H1 (cell line): Measurements from ENCODE around the gene SLCO4A1. TPM values are rescaled to one million over a fixed set of nuclear protein-coding genes. Genes with fewer than 3 reads are reported as not detected.

Experiments
- CTCF ChIA-PET: fragments of 300-600 bp; sonication (Branson Sonifier 250); formaldehyde crosslinking; loops from one replicate; lab custom pipeline; 2021; ENCODE audit not compliant: partially characterized antibody; lab: Charles Lee
- POLR2A ChIA-PET: fragments of 300-600 bp; sonication (Branson Sonifier 250); formaldehyde crosslinking; loops from one replicate; lab custom pipeline; 2021; ENCODE audit warnings: inconsistent platforms; ENCODE audit not compliant: partially characterized antibody; lab: Charles Lee
- DNase-seq, 2 experiments: peaks; one replicate each; pipeline versions ENCODE4 v3.0.0 to v3.0.0-alpha.2; 2010 to 2022; ENCODE audit warnings: low spot score in 2 of 2, low read depth in 1 of 2, mixed read lengths in 1 of 2
- FAIRE-seq: peaks from 2 replicates; lab custom pipeline; 2011; peaks lifted over from hg19 to GRCh38; lab: Jason Lieb, UNC
- H2AFZ ChIP-seq: 2 replicates; pipeline ENCODE4 v1.8.1; 2012; ENCODE audit warnings: low read length, inconsistent platforms
- H2AK5ac ChIP-seq: 2 replicates; pipeline ENCODE4 v1.6.1; 2013; ENCODE audit warnings: low read depth, low read length
- H2BK120ac ChIP-seq: replicated peaks from 2 replicates; pipeline ENCODE3; 2013; ENCODE audit warnings: low read depth, low read length, inconsistent platforms
- H2BK12ac ChIP-seq: 2 replicates; pipeline ENCODE4 v1.6.1; 2013; ENCODE audit warnings: low read depth, low read length
- H2BK15ac ChIP-seq: 2 replicates; pipeline ENCODE4 v1.6.1; 2013; ENCODE audit warnings: low read length
- H2BK20ac ChIP-seq: 2 replicates; pipeline ENCODE4 v1.6.1; 2013; ENCODE audit warnings: low read length
- H2BK5ac ChIP-seq: 2 replicates; pipeline ENCODE4 v1.6.1; 2013; ENCODE audit warnings: low read depth, low read length
- H3K14ac ChIP-seq: 2 replicates; pipeline ENCODE4 v1.6.1; 2013; ENCODE audit warnings: inconsistent platforms; ENCODE audit not compliant: insufficient read length
- H3K18ac ChIP-seq: 2 replicates; pipeline ENCODE4 v1.6.1; 2013; ENCODE audit warnings: low read length; ENCODE audit errors: extremely low read depth
- H3K23ac ChIP-seq: 2 replicates; pipeline ENCODE4 v1.6.1; 2013; ENCODE audit warnings: inconsistent platforms; ENCODE audit not compliant: insufficient read length
- H3K23me2 ChIP-seq: 2 replicates; pipeline ENCODE4 v1.6.1; 2013; ENCODE audit warnings: low read depth, low read length
- H3K27ac ChIP-seq: 2 replicates; pipeline ENCODE4 v1.6.1; 2011; ENCODE audit warnings: low read depth, low read length, inconsistent platforms
- H3K27me3 ChIP-seq, 4 experiments: replicated peaks in 1 of 4; 1 replicate in 1 of 4; 2 replicates in 3 of 4; pipeline versions ENCODE4 v1.6.1 to v1.8.1; 2011 to 2013; ENCODE audit warnings: low read length in 3 of 4, mild to moderate bottlenecking in 3 of 4, inconsistent platforms in 2 of 4, mixed read lengths in 2 of 4, moderate library complexity in 1 of 4; ENCODE audit not compliant: control insufficient read depth in 3 of 4, insufficient read depth in 3 of 4; ENCODE audit errors: extremely low read depth in 1 of 4
- H3K36me3 ChIP-seq, 4 experiments: 2 replicates each; pipeline versions ENCODE4 v1.6.1 to v1.8.1; 2011 to 2013; ENCODE audit warnings: mild to moderate bottlenecking in 4 of 4, low read length in 3 of 4, moderate library complexity in 2 of 4, control low read depth in 1 of 4, inconsistent platforms in 1 of 4; ENCODE audit not compliant: insufficient read depth in 4 of 4, control insufficient read depth in 2 of 4
- H3K4ac ChIP-seq: replicated peaks from 2 replicates; pipeline ENCODE3; 2013; ENCODE audit warnings: low read length, low read depth, mixed read lengths, inconsistent platforms; ENCODE audit not compliant: insufficient read length
- H3K4me1 ChIP-seq, 4 experiments: replicated peaks in 1 of 4; 1 replicate in 1 of 4; 2 replicates in 3 of 4; pipeline versions ENCODE4 v1.6.1 to v1.8.1; 2011 to 2013; ENCODE audit warnings: low read length in 3 of 4, inconsistent platforms in 2 of 4, mixed read lengths in 1 of 4; ENCODE audit not compliant: insufficient read depth in 4 of 4, control insufficient read depth in 3 of 4
- H3K4me2 ChIP-seq, 2 experiments: 2 replicates each; pipeline versions ENCODE4 v1.6.1 to v1.8.1; 2011 to 2013; ENCODE audit warnings: low read depth in 2 of 2, low read length in 2 of 2, control low read depth in 1 of 2, inconsistent platforms in 1 of 2, mild to moderate bottlenecking in 1 of 2; ENCODE audit not compliant: insufficient read depth in 1 of 2
- H3K4me3 ChIP-seq, 4 experiments: fragments of 200-600, 300-600 bp in 1 of 4; sonication (generic), shearing (Covaris generic), sonication (Bioruptor Twin) in 1 of 4; 2 replicates each; pipeline versions ENCODE4 v1.5.1 to v1.8.1; 2011 to 2016; ENCODE audit warnings: low read length in 4 of 4, low read depth in 3 of 4, control low read depth in 2 of 4, inconsistent platforms in 2 of 4, mild to moderate bottlenecking in 2 of 4, mixed read lengths in 1 of 4, moderate library complexity in 1 of 4; ENCODE audit not compliant: insufficient read depth in 2 of 4; ENCODE audit errors: extremely low read depth in 1 of 4
- H3K56ac ChIP-seq: replicated peaks from 2 replicates; pipeline ENCODE3; 2013; ENCODE audit warnings: low read depth, mild to moderate bottlenecking, mixed read lengths, low read length, inconsistent platforms; ENCODE audit not compliant: insufficient read length
- H3K79me1 ChIP-seq: 2 replicates; pipeline ENCODE4 v1.6.1; 2013; ENCODE audit warnings: low read depth, low read length, control low read depth
- H3K79me2 ChIP-seq, 2 experiments: 2 replicates each; pipeline versions ENCODE4 v1.6.1 to v1.8.1; 2012 to 2013; ENCODE audit warnings: low read length in 2 of 2, mild to moderate bottlenecking in 2 of 2, inconsistent platforms in 1 of 2; ENCODE audit not compliant: insufficient read depth in 2 of 2, control insufficient read depth in 1 of 2
- H3K9ac ChIP-seq, 4 experiments: replicated peaks in 1 of 4; 1 replicate in 1 of 4; 2 replicates in 3 of 4; pipeline versions ENCODE4 v1.6.1 to v1.8.1; 2011 to 2013; ENCODE audit warnings: low read depth in 3 of 4, low read length in 3 of 4, control low read depth in 2 of 4, mild to moderate bottlenecking in 2 of 4, moderate library complexity in 2 of 4, inconsistent platforms in 1 of 4; ENCODE audit errors: extremely low read depth in 1 of 4
- H3K9me3 ChIP-seq, 2 experiments: 2 replicates each; pipeline versions ENCODE4 v1.6.1 to v1.8.1; 2012 to 2013; ENCODE audit warnings: mild to moderate bottlenecking in 2 of 2, moderate library complexity in 2 of 2, control low read depth in 1 of 2, inconsistent platforms in 1 of 2, low read depth in 1 of 2, low read length in 1 of 2, mixed read lengths in 1 of 2; ENCODE audit not compliant: insufficient read depth in 2 of 2
- H4K20me1 ChIP-seq, 2 experiments: replicated peaks in 1 of 2; 2 replicates each; pipeline versions ENCODE3 to v1.8.1; 2011 to 2013; ENCODE audit warnings: inconsistent platforms in 2 of 2, low read length in 2 of 2, mild to moderate bottlenecking in 1 of 2; ENCODE audit not compliant: insufficient read depth in 2 of 2, control insufficient read depth in 1 of 2
- H4K5ac ChIP-seq: 2 replicates; pipeline ENCODE4 v1.6.1; 2013; ENCODE audit warnings: low read length, low read depth, mixed read lengths, inconsistent platforms; ENCODE audit not compliant: insufficient read length
- H4K8ac ChIP-seq: 2 replicates; pipeline ENCODE4 v1.8.0; 2013; ENCODE audit warnings: mild to moderate bottlenecking, moderate library complexity, low read length, inconsistent platforms; ENCODE audit not compliant: insufficient read depth; ENCODE audit errors: extremely low read depth
- H4K91ac ChIP-seq: replicated peaks from 2 replicates; pipeline ENCODE3; 2013; ENCODE audit warnings: low read length, mixed read lengths, inconsistent platforms; ENCODE audit not compliant: insufficient read length
- ATF3 ChIP-seq: IDR thresholded peaks from 2 replicates; pipeline ENCODE4 v1.6.1; 2011; ENCODE audit warnings: low read depth, mild to moderate bottlenecking, low read length; ENCODE audit not compliant: insufficient read depth
- BCL11A ChIP-seq, 2 experiments: IDR thresholded peaks; one replicate each; pipeline ENCODE4 v1.6.1; 2011; ENCODE audit warnings: low read depth in 2 of 2, low read length in 2 of 2, mild to moderate bottlenecking in 2 of 2
- CHD2 ChIP-seq: IDR thresholded peaks from 2 replicates; pipeline ENCODE4 v1.6.1; 2012; ENCODE audit warnings: low read length, improper control_type of control experiment
- CREB1 ChIP-seq: IDR thresholded peaks from 2 replicates; pipeline ENCODE4 v1.6.1; 2012; ENCODE audit warnings: inconsistent platforms
- CTCF ChIP-seq, 3 experiments: IDR thresholded peaks; 1 replicate in 2 of 3; 2 replicates in 1 of 3; pipeline versions ENCODE4 v1.5.1 to v1.6.1; 2011; ENCODE audit warnings: low read length in 3 of 3, mild to moderate bottlenecking in 3 of 3, inconsistent platforms in 2 of 3, low read depth in 1 of 3, moderate library complexity in 1 of 3; ENCODE audit not compliant: insufficient read depth in 1 of 3; ENCODE audit errors: control extremely low read depth in 1 of 3
- HDAC2 ChIP-seq, 2 experiments: fragments of 300-600 bp in 1 of 2; sonication (generic) in 1 of 2; IDR thresholded peaks; 2 replicates each; pipeline ENCODE4 v1.6.1; 2011 to 2012; ENCODE audit warnings: low read depth in 2 of 2, low read length in 2 of 2, mild to moderate bottlenecking in 2 of 2, moderate library complexity in 2 of 2, borderline replicate concordance in 1 of 2, inconsistent platforms in 1 of 2
- KDM4A ChIP-seq: IDR thresholded peaks from one replicate; pipeline ENCODE4 v1.7.1; 2012; ENCODE audit warnings: low read depth, mild to moderate bottlenecking, moderate library complexity, low read length, inconsistent platforms; ENCODE audit not compliant: severe bottlenecking
- RXRA ChIP-seq: IDR thresholded peaks from 2 replicates; pipeline ENCODE4 v1.6.1; 2011; ENCODE audit warnings: low read depth, mild to moderate bottlenecking, low read length, moderate library complexity; ENCODE audit not compliant: insufficient read depth
- SIX5 ChIP-seq: IDR thresholded peaks from 2 replicates; pipeline ENCODE4 v1.6.1; 2011; ENCODE audit warnings: mild to moderate bottlenecking, low read depth, low read length
- SP1 ChIP-seq: IDR thresholded peaks from 2 replicates; pipeline ENCODE4 v1.6.1; 2011; ENCODE audit warnings: low read depth, low read length
- TCF12 ChIP-seq: IDR thresholded peaks from 2 replicates; pipeline ENCODE4 v1.6.1; 2011; ENCODE audit warnings: low read depth, mild to moderate bottlenecking, low read length
- WGBS, 2 experiments: shearing (Covaris generic) in 1 of 2; methylation state at CpG; one replicate each; pipeline versions ENCODE4 v1.1.6 to v1.1.7; 2013 to 2015; ENCODE audit warnings: low lambda C conversion rate in 2 of 2, mixed read lengths in 2 of 2, inconsistent platforms in 1 of 2, low coverage in 1 of 2, missing lambda C conversion rate in 1 of 2; ENCODE audit not compliant: insufficient replicate concordance in 2 of 2, insufficient coverage in 1 of 2, insufficient read length in 1 of 2; ENCODE audit errors: extremely low coverage in 1 of 2, missing lambda C conversion rate in 1 of 2; 5-methylcytosine and 5-hydroxymethylcytosine counted together
- polyA plus RNA-seq, 7 experiments: library from polyadenylated mRNA; depleted of rRNA in 3 of 7; stranded (reverse) in 5 of 7; unstranded in 2 of 7; fragments of >200 nt in 5 of 7; fragments of 200-250 nt in 2 of 7; gene quantifications; 1 replicate in 5 of 7; 2 replicates in 1 of 7; 4 replicates in 1 of 7; pipeline versions ENCODE4 v1.2.1 to v1.2.3, GENCODE V29; 2011 to 2013; ENCODE audit warnings: missing spikeins in 2 of 7, mixed read lengths in 2 of 7
- total RNA-seq: library from RNA; stranded (reverse); fragmentation: NEBNext Ultra II Directional; extraction: Animal tissue kit (Norgen Biotek cat#: 25700); gene quantifications from 2 replicates; pipeline ENCODE4 v1.2.1, GENCODE V29; 2021

SLCO4A1 gene
- total and polyA plus RNA-seq, 2 of the 8 experiments (the other 6 are each of a cell fraction or from before 2014, with no cell fraction given), result 10.5 to 18.5 TPM

GRCh38 chr20:62669249-62669648, 26.9 kb downstream of the SLCO4A1 start:
- no peaks in the 10 kb centered on the region for H3K79me1 ChIP-seq
- H2BK12ac ChIP-seq, result no peak overlapping the region
- ChIA-PET CTCF (interaction anchor here (0.8 to 2.4 kb wide), 11 partner anchors 9 to 258 kb away, joined by 3 to 34 read pairs (median 4); no protein-coding TSS in a partner anchor), POLR2A (interaction anchor here (1.2 kb wide), 1 partner anchor 123 kb away, joined by 5 read pairs; no protein-coding TSS in a partner anchor)
- no peak overlapping the region for H3K4ac ChIP-seq
- H3K4me2 ChIP-seq, result no peak overlapping the region
- peaks cover 0 to 2% (median 0%) of the 10 kb centered on the region in 4 experiments; a peak in 1 of 8 replicates for H3K36me3 ChIP-seq
- no peak overlapping the region for H2BK5ac ChIP-seq
- no peak overlapping the region for H3K4me3 ChIP-seq
- no peak overlapping the region for H3K27ac ChIP-seq
- no peak overlapping the region for H3K23ac ChIP-seq
- no peaks in the 10 kb centered on the region for H3K4me1 ChIP-seq
- no peaks in the 10 kb centered on the region; a peak in 1 of 7 replicates for H3K27me3 ChIP-seq
- H2AFZ ChIP-seq, result no peak overlapping the region
- no peaks in the 10 kb centered on the region for H3K79me2 ChIP-seq
- DNase-seq, result no peak
- no peaks in the 10 kb centered on the region for H3K9me3 ChIP-seq
- H2BK15ac ChIP-seq, result no peak overlapping the region
- H2BK20ac ChIP-seq, result no peak overlapping the region
- peaks cover 2 to 5% of the 10 kb centered on the region in 2 experiments for H4K20me1 ChIP-seq
- H3K9ac ChIP-seq, result no peak overlapping the region; a peak in 1 of 7 replicates
- no peak overlapping the region for H3K18ac ChIP-seq
- no peak overlapping the region for H4K91ac ChIP-seq
- no peak for FAIRE-seq
- no peaks in the 10 kb centered on the region for H3K23me2 ChIP-seq
- no peak overlapping the region for H3K56ac ChIP-seq
- H3K14ac ChIP-seq, result no peak overlapping the region
- 97% methylated on average over 10 of the region's 10 CpGs; no CpG with 5 or more reads in 1 of the 2 experiments for WGBS, 2 experiments
- no peak overlapping the region for H2BK120ac ChIP-seq
- H4K5ac ChIP-seq, result no peak overlapping the region
- no peak overlapping the region for H4K8ac ChIP-seq
- no peak overlapping the region for H2AK5ac ChIP-seq
- TF ChIP-seq TCF12 (no peak), SIX5 (no peak), SP1 (no peak), BCL11A (IDR thresholded peaks at IDR 0.05; ENCODE audit: low read depth in 2 of 2, low read length in 2 of 2) (no peak), CREB1 (no peak), RXRA (no peak), HDAC2 (IDR thresholded peaks at IDR 0.05; ENCODE audit: borderline replicate concordance in 1 of 2, low read depth in 2 of 2, low read length in 2 of 2) (no peak), KDM4A (no peak), CTCF (IDR thresholded peaks at IDR 0.05; ENCODE audit: control extremely low read depth in 1 of 3, insufficient read depth in 1 of 3, low read depth in 1 of 3, low read length in 3 of 3) (no peak), ATF3 (no peak), CHD2 (no peak)
